Right kidney (tissue), 1 donor: Measurements from ENCODE around the gene TAGAP.

Experiments used
- DNase-seq: peaks from one replicate; pipeline ENCODE4 v3.0.0-alpha.2; 2016

The TAGAP gene

DNA sequence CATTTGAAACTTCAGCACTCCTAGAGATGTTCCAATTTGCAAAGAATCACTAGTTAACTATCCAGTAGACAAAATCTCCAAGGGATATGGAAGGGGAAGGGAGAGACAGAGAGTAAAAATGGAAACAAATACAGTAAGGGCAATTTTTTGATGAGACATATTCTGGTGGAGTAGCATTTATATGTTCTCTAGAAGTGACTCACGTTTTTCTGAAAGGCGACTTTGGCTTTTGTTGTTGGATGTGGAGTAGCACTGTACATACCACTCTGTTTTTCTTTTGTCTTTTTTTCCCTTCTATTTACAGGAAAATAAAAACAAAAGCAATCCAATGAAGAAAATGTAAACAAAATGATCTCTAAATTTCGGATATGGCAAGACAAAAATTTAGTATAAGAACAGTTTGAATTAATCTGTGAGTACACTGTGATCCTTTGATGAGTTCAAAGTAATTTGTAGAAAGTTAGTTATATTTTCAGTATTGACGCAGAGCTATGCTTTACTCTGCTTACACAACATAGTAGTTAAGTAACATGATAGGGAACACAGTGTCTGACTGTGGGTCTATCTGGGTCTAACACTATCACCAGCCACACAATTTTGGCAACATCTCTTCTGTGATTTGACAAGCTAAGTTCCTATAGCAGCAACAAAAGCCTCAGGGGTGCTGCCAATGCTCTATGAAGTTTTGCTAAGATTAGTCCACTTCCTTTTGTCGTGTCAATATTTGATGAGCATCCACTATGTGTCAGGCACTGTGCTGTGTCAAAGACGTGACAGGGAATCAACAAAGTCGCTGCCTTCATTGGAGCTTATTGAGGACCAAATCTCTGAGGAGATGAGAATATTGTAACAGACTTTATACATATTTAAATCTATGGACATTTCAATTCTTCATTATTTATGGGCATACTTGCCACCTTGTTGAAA lies 27.3 kb upstream of the TAGAP start:
- DNase-seq: no peak

- DNase-seq: no peak
These were observed 24.2 kb upstream of the TAGAP start for GRCh38 chr6:159068904-159069578.

GRCh38 chr6:159067334-159067733 lies 22.5 kb upstream of the TAGAP start:
- DNase-seq: no peak

DNA sequence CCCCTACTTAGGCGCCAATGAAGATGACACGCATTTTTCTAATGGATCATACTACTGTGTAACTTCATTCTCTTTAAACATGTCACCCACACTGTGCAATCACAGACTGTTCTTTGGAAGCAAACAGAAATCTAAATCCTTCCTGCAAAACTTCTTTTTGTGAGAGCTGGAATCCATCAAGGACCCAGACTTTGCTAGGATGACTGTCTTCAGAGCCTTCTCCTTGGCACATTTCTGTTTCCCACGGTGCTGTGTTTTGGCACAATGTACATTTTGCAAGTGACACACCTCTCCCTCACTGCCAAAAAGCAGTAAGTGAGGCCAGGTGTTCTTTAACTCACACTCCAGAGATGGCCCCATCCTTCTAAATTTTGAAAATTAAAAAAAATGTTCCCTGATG lies 21.7 kb upstream of the TAGAP start:
- no peak for DNase-seq

- no peak for DNase-seq
These were observed 21.1 kb upstream of the TAGAP start for GRCh38 chr6:159065759-159066329.

GRCh38 chr6:159065091-159065490 lies 20.3 kb upstream of the TAGAP start:
- no peak for DNase-seq

GRCh38 chr6:159064477-159064876 lies 19.7 kb upstream of the TAGAP start:
- DNase-seq: no peak

DNA sequence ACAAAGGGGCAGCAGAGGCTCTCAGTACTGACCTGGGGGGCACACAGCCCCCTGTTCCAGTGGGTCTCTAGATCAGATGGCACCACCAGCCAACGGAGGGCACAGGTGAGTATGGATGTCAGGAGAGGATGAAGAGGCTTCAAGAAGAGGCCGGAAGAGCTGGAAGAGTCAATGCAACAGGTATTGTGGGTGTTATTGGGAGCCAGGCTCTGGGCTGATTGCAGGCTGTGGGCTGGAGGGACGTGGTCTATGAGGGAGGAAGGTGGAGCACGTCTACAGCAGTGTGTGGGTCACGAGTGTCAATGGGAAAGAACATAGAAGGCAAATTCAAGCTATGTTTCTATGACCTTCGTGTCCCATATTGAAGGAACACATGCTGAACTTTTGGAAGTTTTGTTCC lies 18.8 kb upstream of the TAGAP start:
- no peak for DNase-seq

- no peak for DNase-seq
These were observed 18.2 kb upstream of the TAGAP start for GRCh38 chr6:159062976-159063375.

DNA sequence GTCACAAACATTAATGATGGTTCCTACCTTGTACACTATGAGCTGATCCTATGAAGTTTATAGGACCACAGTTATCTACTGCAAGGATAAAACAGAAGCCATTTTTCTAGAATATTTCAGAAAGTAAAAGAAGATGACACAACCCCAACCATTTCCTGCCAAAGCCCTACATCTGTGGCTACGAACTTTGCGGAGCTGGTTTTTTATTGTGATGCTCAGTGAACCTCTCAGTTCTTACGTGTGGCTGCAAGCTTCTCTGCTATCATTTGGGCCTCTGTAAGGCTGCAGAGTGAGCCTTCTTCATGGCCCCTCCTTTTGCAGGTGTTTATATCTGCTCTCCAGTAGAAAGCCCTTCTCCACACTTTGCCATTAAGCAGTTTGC lies 17.8 kb upstream of the TAGAP start:
- DNase-seq: no peak

- no peak for DNase-seq
These were observed 17.2 kb upstream of the TAGAP start for GRCh38 chr6:159061805-159062563.

GRCh38 chr6:159061146-159061545 lies 16.4 kb upstream of the TAGAP start:
- no peak for DNase-seq

DNA sequence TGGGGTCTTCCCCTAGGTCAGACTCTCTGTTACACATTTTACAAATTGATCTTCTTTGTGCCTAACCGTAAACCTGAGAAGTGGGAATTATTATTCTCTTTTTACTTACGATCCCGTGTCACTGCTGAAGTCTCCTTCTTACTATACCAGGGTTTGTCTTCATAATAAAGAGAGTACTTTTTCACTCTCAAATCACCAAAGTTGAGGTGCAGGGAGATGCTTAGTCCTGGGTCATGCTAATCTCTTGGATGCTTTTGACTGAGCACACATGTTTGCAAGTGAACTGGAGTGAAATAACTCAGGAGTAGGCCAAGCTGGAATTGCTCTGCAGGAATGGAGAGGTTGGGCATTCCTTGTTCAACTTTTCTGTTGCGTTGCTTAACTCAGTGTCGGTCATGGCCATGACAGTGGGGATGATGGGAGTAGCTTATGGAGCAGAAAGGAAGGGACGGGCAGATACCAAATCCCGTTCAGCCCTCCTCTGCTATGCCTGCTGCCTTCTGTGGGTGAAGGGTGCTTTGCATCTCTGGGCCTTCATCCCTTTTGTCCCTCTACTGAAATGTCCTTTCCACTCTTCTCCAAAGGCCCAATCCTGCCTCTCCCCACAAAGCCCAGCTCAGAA lies 15.2 kb upstream of the TAGAP start:
- DNase-seq: no peak

DNA sequence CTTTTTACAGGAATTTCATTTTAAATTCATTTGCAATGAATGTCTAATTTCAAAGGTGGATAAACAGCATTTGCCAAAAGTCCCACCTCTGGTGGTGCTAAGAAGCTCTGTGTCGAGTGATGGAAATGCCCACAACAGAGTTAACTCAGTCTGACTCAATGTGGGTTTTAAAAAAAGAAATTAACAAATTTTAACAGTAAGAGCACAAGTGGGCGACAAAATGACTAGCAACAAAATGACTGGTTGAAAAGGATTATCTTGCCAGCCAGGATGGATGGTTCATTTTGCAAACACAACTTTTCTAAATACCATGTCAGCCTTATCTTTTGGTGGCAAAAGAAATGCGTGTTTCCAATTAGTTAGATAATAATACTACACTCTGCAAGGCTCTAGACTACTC lies 14.3 kb upstream of the TAGAP start:
- DNase-seq: no peak

- no peak for DNase-seq
These were observed 12.1 kb upstream of the TAGAP start for GRCh38 chr6:159056899-159057298.

- DNase-seq: no peak
These were observed 11.6 kb upstream of the TAGAP start for GRCh38 chr6:159056432-159056831.

DNA sequence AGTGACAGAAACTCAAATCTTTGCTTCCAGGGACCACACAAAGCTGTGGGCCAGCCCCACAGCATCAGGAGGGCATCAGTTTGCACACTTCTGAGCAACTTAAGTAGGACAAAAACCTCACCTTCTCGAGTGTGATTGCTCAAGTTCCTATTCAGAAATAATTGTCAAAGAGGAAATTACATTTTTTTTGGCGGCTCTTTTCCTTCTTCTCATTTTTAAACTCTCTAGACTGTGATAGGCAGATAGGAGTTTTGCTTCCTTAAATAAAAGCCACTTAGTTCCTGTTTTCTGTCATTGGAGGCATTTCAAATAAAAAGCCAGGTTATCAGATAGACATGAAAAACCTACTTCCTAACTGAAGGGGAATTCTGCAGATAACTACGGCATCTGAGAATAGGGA lies 11.2 kb upstream of the TAGAP start:
- no peak for DNase-seq

DNA sequence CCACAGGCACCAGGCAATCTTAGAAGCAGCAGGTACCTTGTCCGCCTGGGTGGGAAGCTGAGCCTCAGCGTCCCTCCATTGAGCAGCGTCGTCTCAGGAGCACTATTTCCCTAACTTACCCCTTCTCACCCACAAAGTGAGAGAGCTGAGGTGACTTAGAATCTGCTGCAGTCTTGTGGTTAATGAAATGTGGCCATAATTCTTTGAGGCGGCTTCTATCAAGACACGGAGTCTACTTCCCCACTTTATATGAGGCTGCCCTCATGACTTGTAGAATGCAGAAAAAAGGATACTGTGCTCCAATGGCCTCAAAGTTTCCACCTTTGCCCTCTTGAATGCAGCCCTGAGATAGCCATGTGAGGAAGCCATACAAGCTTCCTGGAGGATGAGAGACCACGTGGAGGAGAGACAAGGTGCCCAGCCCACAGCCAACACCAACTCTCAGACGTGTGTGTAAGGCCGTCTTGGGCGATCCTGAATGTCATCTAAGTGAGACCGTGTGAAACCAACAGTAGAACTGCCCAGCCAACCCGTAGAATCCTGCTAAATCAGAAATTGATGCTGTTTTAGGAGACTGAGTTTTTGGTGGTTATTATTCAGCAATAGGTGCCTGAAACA lies 9.1 kb upstream of the TAGAP start:
- DNase-seq: no peak

DNA sequence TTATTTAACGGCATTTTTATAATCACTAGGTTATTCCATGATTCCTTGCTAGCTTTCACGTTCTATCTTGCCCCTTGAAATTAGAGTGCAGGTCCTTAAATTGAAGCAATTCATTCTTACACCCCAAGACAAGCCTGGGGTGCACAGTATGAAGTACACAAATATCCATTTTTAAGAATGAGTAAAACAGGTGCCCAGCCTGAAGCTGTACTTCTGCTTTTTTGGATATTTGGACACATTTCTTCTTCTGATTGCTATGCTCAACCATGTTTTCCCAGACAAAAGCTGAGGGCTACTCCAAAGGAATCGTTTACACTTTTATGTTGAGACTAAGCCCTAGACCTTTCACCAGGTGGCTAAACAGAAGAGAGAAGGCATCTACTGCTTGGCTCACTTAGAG lies 7.9 kb upstream of the TAGAP start:
- DNase-seq: no peak

DNA sequence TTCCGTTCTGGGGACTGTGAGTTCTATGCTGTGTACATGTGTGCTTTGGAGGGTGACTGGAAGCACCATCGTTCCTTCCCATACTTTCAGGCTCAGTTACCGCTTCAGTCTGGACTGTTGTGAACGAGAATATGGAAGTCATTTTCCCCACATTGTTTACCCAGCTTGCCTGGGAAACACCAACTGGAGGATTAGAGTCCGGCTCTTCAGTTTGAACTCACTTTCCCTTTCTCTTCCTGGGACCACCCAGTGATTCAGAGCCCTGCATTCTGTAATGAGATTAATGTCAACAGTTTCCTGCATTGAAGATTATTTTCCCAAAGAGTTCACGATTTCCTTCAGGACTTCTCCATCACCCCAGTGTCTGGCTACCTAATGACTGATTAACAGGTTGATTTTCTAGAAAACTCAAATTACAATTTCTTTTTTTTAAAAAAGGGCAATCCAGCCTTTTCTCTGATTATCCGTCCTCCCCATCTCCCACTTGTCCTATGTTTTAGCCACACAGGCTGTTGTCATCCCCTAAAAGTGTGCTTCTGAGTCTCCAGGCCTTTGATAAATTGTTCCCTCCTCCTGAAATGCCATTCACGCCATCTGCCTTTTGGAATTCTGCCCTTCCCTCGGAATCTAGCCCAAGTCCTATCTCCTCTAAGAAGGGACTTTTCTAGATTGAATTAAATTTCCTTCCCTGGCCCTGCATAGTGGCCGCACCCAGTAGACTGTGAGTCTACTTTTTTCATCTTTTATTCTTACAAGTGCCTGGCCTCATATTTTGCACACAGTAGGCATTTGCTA lies 3.3 kb upstream of the TAGAP start:
- DNase-seq: no peak

DNA sequence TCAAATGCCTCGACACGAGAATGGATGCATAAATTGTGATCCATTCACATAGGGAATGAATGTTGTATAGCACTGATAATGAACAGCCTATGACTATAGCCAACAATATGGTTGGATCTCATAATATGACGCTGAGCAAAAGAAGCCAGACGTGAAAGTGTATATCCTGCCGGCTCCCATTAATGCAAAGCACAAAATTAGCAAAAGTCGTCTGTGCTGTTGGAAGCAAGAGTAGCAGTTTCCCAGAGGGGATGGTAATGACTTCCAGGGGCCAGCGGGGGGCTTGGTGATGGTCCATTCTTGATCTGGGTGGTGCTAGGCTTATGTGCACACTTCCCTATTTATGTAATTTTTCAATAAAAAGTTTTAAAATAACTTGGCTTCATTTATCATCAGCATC lies 1.0 kb upstream of the TAGAP start:
- DNase-seq: no peak
